K562 (cell line): ENCODE results near the gene SLC2A4RG. TPM values are rescaled to one million over a fixed set of nuclear protein-coding genes. Genes with fewer than 3 reads are reported as not detected.
A peak's percentile ranks its signal among the peaks of the same experiment; 100 is the strongest.

Source experiments
- CSDE1 ChIP-seq, 2 experiments: fragments of 450-650 bp; IDR thresholded peaks; 2 replicates each; pipeline ENCODE4 v1.6.1; 2016; ENCODE audit warnings: mild to moderate bottlenecking in 1 of 2
- ELF2 ChIP-seq: fragments of 250-450 bp; sonication (Bioruptor Pico); IDR thresholded peaks from 2 replicates; pipeline ENCODE4 v1.5.0; 2021; ENCODE audit warnings: mild to moderate bottlenecking
- FOXJ3 ChIP-seq: sonication (generic); formaldehyde crosslinking; IDR thresholded peaks from 2 replicates; pipeline ENCODE4 v1.4.0; 2020; ENCODE audit warnings: mild to moderate bottlenecking, missing genetic modification reagents
- FOXK1 ChIP-seq: sonication (generic); formaldehyde crosslinking; IDR thresholded peaks from 2 replicates; pipeline ENCODE4 v1.8.0; 2022; ENCODE audit warnings: missing genetic modification reagents, mild to moderate bottlenecking, borderline replicate concordance
- KLF13 ChIP-seq: fragments of 450-650 bp; IDR thresholded peaks from 2 replicates; pipeline ENCODE4 v1.6.1; 2016; ENCODE audit warnings: missing genetic modification characterization, low read depth, mild to moderate bottlenecking, missing compliant biosample characterization, moderate library complexity, borderline replicate concordance
- NFXL1 ChIP-seq: fragments of 450-650 bp; formaldehyde crosslinking; IDR thresholded peaks from 2 replicates; pipeline ENCODE4 v1.4.0; 2021; ENCODE audit warnings: mild to moderate bottlenecking
- NFYB ChIP-seq: IDR thresholded peaks from 2 replicates; pipeline ENCODE4 v1.6.1; 2011; ENCODE audit warnings: mild to moderate bottlenecking, moderate library complexity; ENCODE audit not compliant: insufficient read length; ENCODE audit errors: extremely low read depth
- NR2C1 ChIP-seq, 2 experiments: fragments of 450-650 bp; IDR thresholded peaks; 2 replicates each; pipeline ENCODE4 v1.6.1; 2017; ENCODE audit warnings: mild to moderate bottlenecking in 2 of 2, antibody characterized with exemption in 1 of 2, inconsistent platforms in 1 of 2, missing compliant biosample characterization in 1 of 2, missing genetic modification characterization in 1 of 2
- RCOR1 ChIP-seq, 2 experiments: IDR thresholded peaks; 2 replicates each; pipeline ENCODE4 v1.6.1; 2012; ENCODE audit warnings: low read depth in 2 of 2, low read length in 2 of 2, borderline replicate concordance in 1 of 2, improper control_type of control experiment in 1 of 2
- SMAD4 ChIP-seq: fragments of 250-450 bp; sonication (Bioruptor Pico); conservative IDR thresholded peaks from 2 replicates; pipeline ENCODE4 v1.8.0; 2021; ENCODE audit warnings: inconsistent platforms, mild to moderate bottlenecking, moderate library complexity
- ZC3H4 ChIP-seq: sonication (generic); formaldehyde crosslinking; IDR thresholded peaks from 2 replicates; pipeline ENCODE4 v1.9.0; 2021; ENCODE audit warnings: missing genetic modification reagents, borderline replicate concordance
- ZFX ChIP-seq: sonication (generic); formaldehyde crosslinking; IDR thresholded peaks from 2 replicates; pipeline ENCODE4 v1.8.0; 2022; ENCODE audit warnings: mild to moderate bottlenecking, missing genetic modification reagents, moderate library complexity
- polyA plus RNA-seq, 8 experiments: library from polyadenylated mRNA; depleted of rRNA in 4 of 8; stranded (reverse) in 5 of 8; unstranded in 3 of 8; fragments of >200 nt; fragmentation: Nextera tagmentation in 2 of 8; fragmentation: Illumina TruSeq in 1 of 8; extraction: Ambion mirVana in 2 of 8; extraction: Trizol in 1 of 8; gene quantifications; 2 replicates each; pipeline versions ENCODE4 v1.2.1 to v1.2.3, GENCODE V29; 2011 to 2014; ENCODE audit warnings: inconsistent platforms in 1 of 8, missing spikeins in 1 of 8
- total RNA-seq, 7 experiments: library from RNA; depleted of rRNA in 6 of 7; stranded (reverse); fragments of >200 nt in 6 of 7; fragmentation: Illumina TruSeq in 2 of 7; extraction: Trizol in 2 of 7; gene quantifications; 2 replicates each; pipeline versions ENCODE4 v1.2.1 to v1.2.3, GENCODE V29; 2011 to 2021; ENCODE audit warnings: low replicate concordance in 1 of 7
- TF ChIP-seq, protein P1 (sequence below): fragments of 250-450 bp; sonication (Bioruptor Pico); IDR thresholded peaks from 2 replicates; pipeline ENCODE4 v1.5.0; 2021; ENCODE audit warnings: mild to moderate bottlenecking, borderline replicate concordance
- TF ChIP-seq, protein P2 (sequence below): fragments of 250-450 bp; sonication (Bioruptor Pico); IDR thresholded peaks from 2 replicates; pipeline ENCODE4 v1.8.0; 2021; ENCODE audit warnings: moderate library complexity, mild to moderate bottlenecking, inconsistent platforms
- TF ChIP-seq, protein P3 (sequence below): fragments of 250-450 bp; sonication (Bioruptor Pico); IDR thresholded peaks from 2 replicates; pipeline ENCODE4 v1.5.0; 2021; ENCODE audit warnings: mild to moderate bottlenecking, moderate library complexity
- TF ChIP-seq, protein P4 (sequence below), 2 experiments: IDR thresholded peaks; 2 replicates each; pipeline ENCODE4 v1.6.1; 2012; ENCODE audit warnings: improper control_type of control experiment in 2 of 2, low read depth in 2 of 2, low read length in 2 of 2, borderline replicate concordance in 1 of 2

Gene SLC2A4RG
- total and polyA plus RNA-seq, 9 of the 15 experiments (the other 6 are each of a cell fraction or from before 2014, with no cell fraction given) = 0.34 to 97.3 (median 26.5) TPM

DNA sequence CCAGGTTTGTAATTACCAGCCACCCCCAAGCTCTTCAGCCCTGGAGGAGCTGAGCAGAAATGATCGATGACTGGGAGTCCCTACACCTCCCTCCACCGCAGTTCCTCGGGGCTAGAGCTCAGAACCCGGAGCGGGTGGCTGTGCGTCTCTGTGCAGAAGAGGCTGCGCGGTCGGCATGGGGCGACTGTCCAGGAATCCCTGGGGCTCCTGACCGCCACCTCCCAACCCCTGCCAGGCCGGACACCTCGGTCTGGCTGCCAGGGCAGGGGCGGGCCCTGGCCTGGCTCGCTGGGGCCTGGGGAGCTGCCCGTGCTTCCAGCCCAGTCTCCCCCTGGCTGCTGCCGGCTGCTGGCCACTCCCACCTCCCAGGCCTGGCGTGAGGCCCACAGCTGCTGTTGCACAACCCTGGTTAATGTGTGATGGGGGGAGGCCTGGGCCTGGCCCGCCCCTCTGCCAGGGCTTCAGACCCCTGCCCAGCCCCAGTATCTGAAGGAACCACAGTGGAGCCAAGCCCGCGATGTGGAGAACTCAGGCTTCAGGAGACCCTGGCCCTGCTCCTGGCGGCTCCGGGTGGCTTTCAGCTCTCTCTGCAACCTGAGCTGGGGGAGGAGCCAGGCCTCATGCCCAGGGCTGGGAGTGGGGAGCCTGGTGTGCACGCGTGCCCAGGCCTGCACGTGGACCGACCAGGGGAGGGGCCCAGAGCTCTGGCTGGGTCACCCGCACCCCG lies 1.2 kb downstream of the SLC2A4RG start (continued):
- TF ChIP-seq, protein P1, sequence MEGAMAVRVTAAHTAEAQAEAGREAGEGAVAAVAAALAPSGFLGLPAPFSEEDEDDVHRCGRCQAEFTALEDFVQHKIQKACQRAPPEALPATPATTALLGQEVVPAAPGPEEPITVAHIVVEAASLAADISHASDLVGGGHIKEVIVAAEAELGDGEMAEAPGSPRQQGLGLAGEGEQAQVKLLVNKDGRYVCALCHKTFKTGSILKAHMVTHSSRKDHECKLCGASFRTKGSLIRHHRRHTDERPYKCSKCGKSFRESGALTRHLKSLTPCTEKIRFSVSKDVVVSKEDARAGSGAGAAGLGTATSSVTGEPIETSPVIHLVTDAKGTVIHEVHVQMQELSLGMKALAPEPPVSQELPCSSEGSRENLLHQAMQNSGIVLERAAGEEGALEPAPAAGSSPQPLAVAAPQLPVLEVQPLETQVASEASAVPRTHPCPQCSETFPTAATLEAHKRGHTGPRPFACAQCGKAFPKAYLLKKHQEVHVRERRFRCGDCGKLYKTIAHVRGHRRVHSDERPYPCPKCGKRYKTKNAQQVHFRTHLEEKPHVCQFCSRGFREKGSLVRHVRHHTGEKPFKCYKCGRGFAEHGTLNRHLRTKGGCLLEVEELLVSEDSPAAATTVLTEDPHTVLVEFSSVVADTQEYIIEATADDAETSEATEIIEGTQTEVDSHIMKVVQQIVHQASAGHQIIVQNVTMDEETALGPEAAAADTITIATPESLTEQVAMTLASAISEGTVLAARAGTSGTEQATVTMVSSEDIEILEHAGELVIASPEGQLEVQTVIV = no peak
- no peak for TF ChIP-seq NFYB
- TF ChIP-seq, protein P2, sequence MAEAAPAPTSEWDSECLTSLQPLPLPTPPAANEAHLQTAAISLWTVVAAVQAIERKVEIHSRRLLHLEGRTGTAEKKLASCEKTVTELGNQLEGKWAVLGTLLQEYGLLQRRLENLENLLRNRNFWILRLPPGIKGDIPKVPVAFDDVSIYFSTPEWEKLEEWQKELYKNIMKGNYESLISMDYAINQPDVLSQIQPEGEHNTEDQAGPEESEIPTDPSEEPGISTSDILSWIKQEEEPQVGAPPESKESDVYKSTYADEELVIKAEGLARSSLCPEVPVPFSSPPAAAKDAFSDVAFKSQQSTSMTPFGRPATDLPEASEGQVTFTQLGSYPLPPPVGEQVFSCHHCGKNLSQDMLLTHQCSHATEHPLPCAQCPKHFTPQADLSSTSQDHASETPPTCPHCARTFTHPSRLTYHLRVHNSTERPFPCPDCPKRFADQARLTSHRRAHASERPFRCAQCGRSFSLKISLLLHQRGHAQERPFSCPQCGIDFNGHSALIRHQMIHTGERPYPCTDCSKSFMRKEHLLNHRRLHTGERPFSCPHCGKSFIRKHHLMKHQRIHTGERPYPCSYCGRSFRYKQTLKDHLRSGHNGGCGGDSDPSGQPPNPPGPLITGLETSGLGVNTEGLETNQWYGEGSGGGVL (CRISPR knock-in tag) = no peak
- TF ChIP-seq FOXK1 (CRISPR knock-in tag) = no peak
- TF ChIP-seq ELF2 (CRISPR knock-in tag) = no peak
- TF ChIP-seq FOXJ3 = no peak
- TF ChIP-seq SMAD4 (CRISPR knock-in tag) = no peak
- no peak for TF ChIP-seq KLF13 (tag)
- TF ChIP-seq NFXL1 (CRISPR knock-in tag) = no peak
- TF ChIP-seq, protein P3, sequence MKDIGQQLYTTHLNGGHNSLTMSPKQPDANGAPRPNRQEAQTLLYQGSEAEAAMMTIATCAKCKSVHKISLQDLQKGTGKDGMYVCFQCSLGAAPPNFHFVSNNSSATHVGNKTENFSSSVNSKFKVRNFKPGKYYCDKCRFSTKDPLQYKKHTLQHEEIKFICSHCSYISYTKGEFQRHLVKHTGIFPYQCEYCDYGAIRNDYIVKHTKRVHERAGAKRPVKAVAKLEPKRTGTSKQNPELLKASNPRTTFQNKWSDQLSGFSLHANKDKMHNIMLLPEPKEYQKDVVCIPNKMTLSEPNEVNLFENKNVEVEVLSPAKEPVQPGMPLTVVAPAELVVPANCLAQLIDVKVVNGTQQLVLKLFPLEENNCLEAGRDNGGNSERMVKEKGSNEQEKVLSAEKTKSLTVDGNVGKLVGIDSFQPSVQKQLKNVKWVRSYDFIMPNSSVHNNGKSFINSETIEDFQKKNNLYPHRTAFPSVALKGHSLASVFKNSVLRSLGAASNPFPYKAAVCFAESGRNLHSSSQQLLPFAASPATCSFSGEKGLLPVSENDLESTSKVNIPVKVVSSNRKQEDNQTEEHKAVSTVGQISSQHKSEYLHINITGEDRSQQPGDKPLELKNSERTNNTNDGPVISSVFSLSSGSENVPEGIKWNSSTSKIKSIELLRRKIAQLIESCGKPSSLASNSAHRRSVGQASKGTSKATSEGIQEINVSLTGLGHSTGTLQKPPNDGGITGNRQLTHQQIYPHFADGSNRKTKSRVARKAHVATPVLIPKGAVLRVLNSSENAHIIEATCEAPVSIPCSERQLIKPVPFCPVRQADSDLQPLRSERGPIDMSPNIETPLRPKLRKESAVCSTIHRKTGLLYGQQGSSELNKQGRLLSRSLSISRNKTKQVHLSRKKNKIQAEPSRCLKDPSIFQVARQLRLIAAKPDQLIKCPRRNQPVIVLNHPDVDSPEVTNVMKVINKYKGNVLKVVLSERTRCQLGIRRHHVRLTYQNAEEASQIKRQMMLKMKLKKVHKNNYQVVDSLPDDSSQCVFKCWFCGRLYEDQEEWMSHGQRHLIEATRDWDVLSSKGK (CRISPR knock-in tag) = no peak
- TF ChIP-seq ZC3H4 (CRISPR knock-in tag) = no peak
- TF ChIP-seq CSDE1 (IDR thresholded peaks at IDR 0.05) = no peak
- TF ChIP-seq NR2C1 (IDR thresholded peaks at IDR 0.05) = no peak
- no peak for TF ChIP-seq NR2C1 (tag; IDR thresholded peaks at IDR 0.05)
- peak; percentile 77 for TF ChIP-seq ZFX (CRISPR knock-in tag)
- TF ChIP-seq, protein P4, sequence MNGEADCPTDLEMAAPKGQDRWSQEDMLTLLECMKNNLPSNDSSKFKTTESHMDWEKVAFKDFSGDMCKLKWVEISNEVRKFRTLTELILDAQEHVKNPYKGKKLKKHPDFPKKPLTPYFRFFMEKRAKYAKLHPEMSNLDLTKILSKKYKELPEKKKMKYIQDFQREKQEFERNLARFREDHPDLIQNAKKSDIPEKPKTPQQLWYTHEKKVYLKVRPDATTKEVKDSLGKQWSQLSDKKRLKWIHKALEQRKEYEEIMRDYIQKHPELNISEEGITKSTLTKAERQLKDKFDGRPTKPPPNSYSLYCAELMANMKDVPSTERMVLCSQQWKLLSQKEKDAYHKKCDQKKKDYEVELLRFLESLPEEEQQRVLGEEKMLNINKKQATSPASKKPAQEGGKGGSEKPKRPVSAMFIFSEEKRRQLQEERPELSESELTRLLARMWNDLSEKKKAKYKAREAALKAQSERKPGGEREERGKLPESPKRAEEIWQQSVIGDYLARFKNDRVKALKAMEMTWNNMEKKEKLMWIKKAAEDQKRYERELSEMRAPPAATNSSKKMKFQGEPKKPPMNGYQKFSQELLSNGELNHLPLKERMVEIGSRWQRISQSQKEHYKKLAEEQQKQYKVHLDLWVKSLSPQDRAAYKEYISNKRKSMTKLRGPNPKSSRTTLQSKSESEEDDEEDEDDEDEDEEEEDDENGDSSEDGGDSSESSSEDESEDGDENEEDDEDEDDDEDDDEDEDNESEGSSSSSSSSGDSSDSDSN (IDR thresholded peaks at IDR 0.05; ENCODE audit: borderline replicate concordance in 1 of 2, low read depth in 2 of 2, low read length in 2 of 2) = peak; percentile 50 to 68; a peak in 2 of 4 replicates
- TF ChIP-seq RCOR1 (IDR thresholded peaks at IDR 0.05; ENCODE audit: borderline replicate concordance in 1 of 2, low read depth in 2 of 2, low read length in 2 of 2) = no peak
